ENCODE measurements around the gene SLC39A9.

GRCh38 chr14:69473260-69473659, 74.8 kb downstream of the SLC39A9 start:
- TF ChIP-seq YY1 (IDR thresholded peaks at IDR 0.05; ENCODE audit: insufficient read depth, insufficient read length) = no peak
- TF ChIP-seq ZNF274 (IDR thresholded peaks at IDR 0.05; ENCODE audit: low read depth, low read length) = no peak
- TF ChIP-seq SUZ12 (IDR thresholded peaks at IDR 0.05; ENCODE audit: extremely low read depth, insufficient read depth, insufficient read length) = no peak
